ENCODE measurements around the gene SYNDIG1. TPM values are rescaled to one million over a fixed set of nuclear protein-coding genes. Genes with fewer than 3 reads are reported as not detected.

Gene SYNDIG1
- total RNA-seq, 3 donors from 2014 or later, result not detected

- DNase-seq, result no peak
- Mint-ChIP-seq H3K36me3 (ENCODE audit: insufficient read depth) (no peaks in the 10 kb centered on the region), H3K4me3 (no peak overlapping the region), H3K4me1 (ENCODE audit: low read depth) (no peaks in the 10 kb centered on the region), H3K9me3 (no peaks in the 10 kb centered on the region), H3K27me3 (ENCODE audit: low read depth) (no peaks in the 10 kb centered on the region)
- no peak for ATAC-seq
Observed at GRCh38 chr20:24575811-24576210, 106.4 kb downstream of the SYNDIG1 start.

GRCh38 chr20:24576447-24576846 is 107.0 kb downstream of the SYNDIG1 start:
- H3K36me3 Mint-ChIP-seq (ENCODE audit: insufficient read depth), result no peaks in the 10 kb centered on the region
- ATAC-seq (no peak), DNase-seq (no peak)
- no peaks in the 10 kb centered on the region for H3K4me1 Mint-ChIP-seq (ENCODE audit: low read depth)
- H3K27me3 Mint-ChIP-seq (ENCODE audit: low read depth), result no peaks in the 10 kb centered on the region
- no peak overlapping the region for H3K4me3 Mint-ChIP-seq
- no peaks in the 10 kb centered on the region for H3K9me3 Mint-ChIP-seq

GRCh38 chr20:24577271-24577909 is 108.0 kb downstream of the SYNDIG1 start:
- DNase-seq (no peak), ATAC-seq (no peak)
- Mint-ChIP-seq H3K4me1 (ENCODE audit: low read depth) (no peaks in the 10 kb centered on the region), H3K27me3 (ENCODE audit: low read depth) (no peaks in the 10 kb centered on the region), H3K9me3 (no peaks in the 10 kb centered on the region), H3K36me3 (ENCODE audit: insufficient read depth) (no peaks in the 10 kb centered on the region), H3K4me3 (no peak overlapping the region)

- Mint-ChIP-seq H3K4me3 (no peak overlapping the region), H3K9me3 (no peaks in the 10 kb centered on the region), H3K4me1 (ENCODE audit: low read depth) (no peaks in the 10 kb centered on the region), H3K27me3 (ENCODE audit: low read depth) (no peaks in the 10 kb centered on the region), H3K36me3 (ENCODE audit: insufficient read depth) (no peaks in the 10 kb centered on the region)
- DNase-seq (no peak), ATAC-seq (no peak)
Observed at GRCh38 chr20:24578567-24579415, 109.4 kb downstream of the SYNDIG1 start.

GRCh38 chr20:24579475-24579874 is 110.0 kb downstream of the SYNDIG1 start:
- H3K4me1 Mint-ChIP-seq (ENCODE audit: low read depth), result no peaks in the 10 kb centered on the region
- no peaks in the 10 kb centered on the region for H3K9me3 Mint-ChIP-seq
- DNase-seq (no peak), ATAC-seq (no peak)
- H3K36me3 Mint-ChIP-seq (ENCODE audit: insufficient read depth), result no peaks in the 10 kb centered on the region
- no peak overlapping the region for H3K4me3 Mint-ChIP-seq
- H3K27me3 Mint-ChIP-seq (ENCODE audit: low read depth), result no peaks in the 10 kb centered on the region

- Mint-ChIP-seq H3K36me3 (ENCODE audit: insufficient read depth) (no peaks in the 10 kb centered on the region), H3K9me3 (no peaks in the 10 kb centered on the region), H3K4me1 (ENCODE audit: low read depth) (no peaks in the 10 kb centered on the region), H3K27me3 (ENCODE audit: low read depth) (no peaks in the 10 kb centered on the region), H3K4me3 (no peak overlapping the region)
- DNase-seq, result no peak
- no peak for ATAC-seq
Observed at GRCh38 chr20:24580006-24580405, 110.6 kb downstream of the SYNDIG1 start.

GRCh38 chr20:24580855-24581254 is 111.4 kb downstream of the SYNDIG1 start:
- Mint-ChIP-seq H3K4me3 (no peak overlapping the region), H3K27me3 (ENCODE audit: low read depth) (no peaks in the 10 kb centered on the region), H3K4me1 (ENCODE audit: low read depth) (no peaks in the 10 kb centered on the region), H3K9me3 (no peaks in the 10 kb centered on the region), H3K36me3 (ENCODE audit: insufficient read depth) (no peaks in the 10 kb centered on the region)
- DNase-seq (no peak), ATAC-seq (no peak)

GRCh38 chr20:24581443-24582170 is 112.2 kb downstream of the SYNDIG1 start:
- H3K36me3 Mint-ChIP-seq (ENCODE audit: insufficient read depth), result no peaks in the 10 kb centered on the region
- H3K4me3 Mint-ChIP-seq, result no peak overlapping the region
- H3K27me3 Mint-ChIP-seq (ENCODE audit: low read depth), result no peaks in the 10 kb centered on the region
- ATAC-seq (no peak), DNase-seq (no peak)
- no peaks in the 10 kb centered on the region for H3K4me1 Mint-ChIP-seq (ENCODE audit: low read depth)
- H3K9me3 Mint-ChIP-seq, result no peaks in the 10 kb centered on the region

- Mint-ChIP-seq H3K4me3 (no peak overlapping the region), H3K36me3 (ENCODE audit: insufficient read depth) (no peaks in the 10 kb centered on the region), H3K4me1 (ENCODE audit: low read depth) (no peaks in the 10 kb centered on the region), H3K27me3 (ENCODE audit: low read depth) (no peaks in the 10 kb centered on the region), H3K9me3 (no peaks in the 10 kb centered on the region)
- ATAC-seq (no peak), DNase-seq (no peak)
Observed at GRCh38 chr20:24582373-24583168, 113.1 kb downstream of the SYNDIG1 start.

GRCh38 chr20:24583169-24583792 is 113.9 kb downstream of the SYNDIG1 start:
- Mint-ChIP-seq H3K9me3 (no peaks in the 10 kb centered on the region), H3K27me3 (ENCODE audit: low read depth) (no peaks in the 10 kb centered on the region), H3K4me3 (no peak overlapping the region), H3K36me3 (ENCODE audit: insufficient read depth) (no peaks in the 10 kb centered on the region), H3K4me1 (ENCODE audit: low read depth) (no peaks in the 10 kb centered on the region)
- ATAC-seq (no peak), DNase-seq (no peak)

GRCh38 chr20:24584078-24584477 is 114.6 kb downstream of the SYNDIG1 start:
- Mint-ChIP-seq H3K27me3 (ENCODE audit: low read depth) (no peaks in the 10 kb centered on the region), H3K36me3 (ENCODE audit: insufficient read depth) (no peaks in the 10 kb centered on the region), H3K9me3 (no peaks in the 10 kb centered on the region), H3K4me1 (ENCODE audit: low read depth) (no peaks in the 10 kb centered on the region), H3K4me3 (no peak overlapping the region)
- DNase-seq (no peak), ATAC-seq (no peak)

- ATAC-seq, result no peak
- no peaks in the 10 kb centered on the region for H3K4me1 Mint-ChIP-seq (ENCODE audit: low read depth)
- H3K36me3 Mint-ChIP-seq (ENCODE audit: insufficient read depth), result no peaks in the 10 kb centered on the region
- DNase-seq, result no peak
- no peak overlapping the region for H3K4me3 Mint-ChIP-seq
- H3K27me3 Mint-ChIP-seq (ENCODE audit: low read depth), result no peaks in the 10 kb centered on the region
- H3K9me3 Mint-ChIP-seq, result no peaks in the 10 kb centered on the region
Observed at GRCh38 chr20:24584538-24585356, 115.3 kb downstream of the SYNDIG1 start.

GRCh38 chr20:24585796-24586522 is 116.5 kb downstream of the SYNDIG1 start:
- no peak for DNase-seq

More at GRCh38 chr20:24585796-24586522, 116.5 kb downstream of the SYNDIG1 start:
- no peaks in the 10 kb centered on the region for H3K9me3 Mint-ChIP-seq
- no peak for ATAC-seq
- no peaks in the 10 kb centered on the region for H3K4me1 Mint-ChIP-seq (ENCODE audit: low read depth)
- H3K4me3 Mint-ChIP-seq, result no peak overlapping the region
- no peaks in the 10 kb centered on the region for H3K36me3 Mint-ChIP-seq (ENCODE audit: insufficient read depth)
- no peaks in the 10 kb centered on the region for H3K27me3 Mint-ChIP-seq (ENCODE audit: low read depth)

All from activated T-cell treated with anti-CD3 and anti-CD28 coated beads, Interleukin-2, amount 50 U/mL, for 4 hours (primary cell).